ENCODE results near the gene CREB3L1.

DNA sequence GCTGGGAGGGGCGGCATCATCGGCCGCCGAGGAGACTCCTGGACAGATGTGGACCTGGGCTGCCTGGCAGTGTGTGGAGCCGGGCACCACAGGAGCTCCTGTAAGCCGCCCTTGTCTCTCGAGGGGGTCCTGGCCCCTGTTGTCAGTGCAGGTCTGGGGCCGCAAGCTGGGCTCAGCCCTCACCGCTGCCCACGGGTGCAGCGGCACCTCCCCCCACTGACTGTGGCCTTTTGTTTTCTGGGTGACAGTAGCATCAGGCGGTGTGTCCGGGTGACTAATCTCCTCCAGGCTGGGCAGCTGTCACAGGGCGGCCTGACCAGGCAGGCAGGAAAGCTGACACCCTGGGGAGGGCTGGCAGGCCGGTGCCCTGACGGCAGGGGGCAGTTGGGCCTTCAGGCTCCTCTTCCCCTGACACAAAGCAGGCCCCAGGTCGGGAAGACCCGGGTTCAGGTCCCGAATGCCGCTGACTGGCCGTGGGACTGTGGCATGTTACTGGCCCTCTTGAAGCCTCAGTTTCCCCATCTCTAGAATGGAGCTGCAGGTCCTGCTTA, 86.1 kb downstream of the CREB3L1 start:
- TF ChIP-seq POLR2A (IDR thresholded peaks at IDR 0.05) (no peak), EP300 (IDR thresholded peaks at IDR 0.05; ENCODE audit: low read depth) (no peak), POLR2AphosphoS5 (IDR thresholded peaks at IDR 0.05) (no peak)
- TF ChIP-seq, protein P1, sequence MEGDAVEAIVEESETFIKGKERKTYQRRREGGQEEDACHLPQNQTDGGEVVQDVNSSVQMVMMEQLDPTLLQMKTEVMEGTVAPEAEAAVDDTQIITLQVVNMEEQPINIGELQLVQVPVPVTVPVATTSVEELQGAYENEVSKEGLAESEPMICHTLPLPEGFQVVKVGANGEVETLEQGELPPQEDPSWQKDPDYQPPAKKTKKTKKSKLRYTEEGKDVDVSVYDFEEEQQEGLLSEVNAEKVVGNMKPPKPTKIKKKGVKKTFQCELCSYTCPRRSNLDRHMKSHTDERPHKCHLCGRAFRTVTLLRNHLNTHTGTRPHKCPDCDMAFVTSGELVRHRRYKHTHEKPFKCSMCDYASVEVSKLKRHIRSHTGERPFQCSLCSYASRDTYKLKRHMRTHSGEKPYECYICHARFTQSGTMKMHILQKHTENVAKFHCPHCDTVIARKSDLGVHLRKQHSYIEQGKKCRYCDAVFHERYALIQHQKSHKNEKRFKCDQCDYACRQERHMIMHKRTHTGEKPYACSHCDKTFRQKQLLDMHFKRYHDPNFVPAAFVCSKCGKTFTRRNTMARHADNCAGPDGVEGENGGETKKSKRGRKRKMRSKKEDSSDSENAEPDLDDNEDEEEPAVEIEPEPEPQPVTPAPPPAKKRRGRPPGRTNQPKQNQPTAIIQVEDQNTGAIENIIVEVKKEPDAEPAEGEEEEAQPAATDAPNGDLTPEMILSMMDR (IDR thresholded peaks at IDR 0.05): no peak

Data from transverse colon (tissue), 4 donors.